Loucy (cell line): ENCODE results near the gene TBL1X.
A peak's percentile ranks its signal among the peaks of the same experiment; 100 is the strongest.

ENCODE experiments used
- H2AFZ ChIP-seq: fragments of 200-600 bp; sonication (generic); 2 replicates; pipeline ENCODE4 v1.6.0; 2016; ENCODE audit warnings: antibody characterized with exemption, mild to moderate bottlenecking, low read length, moderate library complexity
- H3F3A ChIP-seq: fragments of 200-600 bp; 2 replicates; pipeline ENCODE4 v1.6.0; 2016; ENCODE audit warnings: antibody characterized with exemption, low read depth, mild to moderate bottlenecking
- H3K27me3 ChIP-seq: fragments of 200-600 bp; sonication (generic); 2 replicates; pipeline ENCODE4 v1.6.1; 2014; ENCODE audit warnings: low read length, mild to moderate bottlenecking; ENCODE audit not compliant: insufficient read depth, poor library complexity, severe bottlenecking
- H3K36me3 ChIP-seq: fragments of 200-600 bp; sonication (generic); 2 replicates; pipeline ENCODE4 v1.6.1; 2016; ENCODE audit warnings: low read length; ENCODE audit not compliant: insufficient read depth
- H3K4me1 ChIP-seq: fragments of 200-600 bp; sonication (generic); 2 replicates; pipeline ENCODE4 v1.5.1; 2014; ENCODE audit warnings: low read length, mild to moderate bottlenecking; ENCODE audit not compliant: insufficient read depth, poor library complexity, severe bottlenecking
- H3K4me2 ChIP-seq: fragments of 200-600 bp; sonication (generic); 2 replicates; pipeline ENCODE4 v1.6.0; 2014; ENCODE audit warnings: antibody characterized with exemption, low read length, low read depth, mild to moderate bottlenecking; ENCODE audit not compliant: poor library complexity, severe bottlenecking
- H3K4me3 ChIP-seq: fragments of 200-600 bp; sonication (generic); 2 replicates; pipeline ENCODE4 v1.5.1; 2014; ENCODE audit warnings: low read length, mild to moderate bottlenecking, mixed read lengths; ENCODE audit not compliant: poor library complexity, severe bottlenecking
- H3K79me2 ChIP-seq: fragments of 200-600 bp; sonication (generic); 2 replicates; pipeline ENCODE4 v1.6.1; 2014; ENCODE audit warnings: low read length; ENCODE audit not compliant: insufficient read depth
- H3K9ac ChIP-seq: fragments of 200-600 bp; sonication (generic); 2 replicates; pipeline ENCODE4 v1.6.0; 2014; ENCODE audit warnings: mild to moderate bottlenecking, low read depth, low read length, moderate library complexity; ENCODE audit not compliant: poor library complexity, severe bottlenecking
- H3K9me2 ChIP-seq: fragments of 200-600 bp; sonication (generic); replicated peaks from 2 replicates; pipeline ENCODE4 v1.6.1; 2016; ENCODE audit warnings: low read depth, low read length, mixed read lengths
- H3K9me3 ChIP-seq: fragments of 200-600 bp; sonication (generic); 2 replicates; pipeline ENCODE4 v1.6.1; 2014; ENCODE audit warnings: mild to moderate bottlenecking, antibody characterized with exemption, low read length, low read depth; ENCODE audit not compliant: insufficient read depth
- H4K20me1 ChIP-seq: fragments of 200-600 bp; sonication (generic); 2 replicates; pipeline ENCODE4 v1.6.0; 2014; ENCODE audit warnings: antibody characterized with exemption, low read length, mild to moderate bottlenecking; ENCODE audit not compliant: insufficient read depth, poor library complexity, severe bottlenecking
- CTCF ChIP-seq: fragments of 200-600 bp; sonication (generic); conservative IDR thresholded peaks from 2 replicates; pipeline ENCODE4 v1.5.1; 2014; ENCODE audit warnings: mild to moderate bottlenecking, antibody characterized with exemption, low read length
- EZH2phosphoT487 ChIP-seq: fragments of 200-600 bp; IDR thresholded peaks from 2 replicates; pipeline ENCODE4 v1.6.1; 2018; ENCODE audit warnings: antibody characterized with exemption, mild to moderate bottlenecking, moderate library complexity, borderline replicate concordance

Gene TBL1X

GRCh38 chrX:9467146-9467545 is 2.3 kb downstream of the TBL1X start:
- Histone ChIP-seq H3K9me2 (no peaks in the 10 kb centered on the region), H3K36me3 (no peaks in the 10 kb centered on the region), H2AFZ (no peak overlapping the region), H3K4me1 (peaks cover 27% of the 10 kb centered on the region), H3K9ac (no peak overlapping the region), H4K20me1 (peaks cover 13% of the 10 kb centered on the region), H3K4me3 (peak overlapping the region; percentile 76), H3K27me3 (no peaks in the 10 kb centered on the region), H3K79me2 (peaks cover 33% of the 10 kb centered on the region), H3F3A (no peaks in the 10 kb centered on the region), H3K4me2 (peak overlapping the region; percentile 89), H3K9me3 (no peaks in the 10 kb centered on the region)
- TF ChIP-seq CTCF (no peak), EZH2phosphoT487 (no peak)

GRCh38 chrX:9467751-9468150 is 2.9 kb downstream of the TBL1X start:
- H3K27me3 ChIP-seq, result no peaks in the 10 kb centered on the region
- H3F3A ChIP-seq, result no peaks in the 10 kb centered on the region
- no peaks in the 10 kb centered on the region for H3K9me3 ChIP-seq
- no peak overlapping the region for H3K9ac ChIP-seq
- H3K4me3 ChIP-seq, result no peak overlapping the region
- H3K36me3 ChIP-seq, result no peaks in the 10 kb centered on the region
- peak overlapping the region; percentile 89 for H3K4me2 ChIP-seq
- no peak for TF ChIP-seq EZH2phosphoT487
- TF ChIP-seq CTCF, result no peak
- H3K79me2 ChIP-seq, result peaks cover 33% of the 10 kb centered on the region
- H2AFZ ChIP-seq, result no peak overlapping the region
- H4K20me1 ChIP-seq, result peaks cover 13% of the 10 kb centered on the region
- no peaks in the 10 kb centered on the region for H3K9me2 ChIP-seq
- H3K4me1 ChIP-seq, result peaks cover 21% of the 10 kb centered on the region

GRCh38 chrX:9471571-9471985 is 6.7 kb downstream of the TBL1X start:
- no peak overlapping the region for H3K4me3 ChIP-seq

More at GRCh38 chrX:9471571-9471985, 6.7 kb downstream of the TBL1X start:
- no peaks in the 10 kb centered on the region for H3K27me3 ChIP-seq
- H3K79me2 ChIP-seq, result peaks cover 22% of the 10 kb centered on the region
- H3K9me2 ChIP-seq, result no peaks in the 10 kb centered on the region
- no peaks in the 10 kb centered on the region for H3K9me3 ChIP-seq
- H4K20me1 ChIP-seq, result peaks cover 10% of the 10 kb centered on the region
- H3K4me2 ChIP-seq, result no peak overlapping the region
- no peaks in the 10 kb centered on the region for H3F3A ChIP-seq
- no peak overlapping the region for H3K9ac ChIP-seq
- TF ChIP-seq EZH2phosphoT487 (no peak), CTCF (no peak)
- H3K4me1 ChIP-seq, result peaks cover 18% of the 10 kb centered on the region
- H2AFZ ChIP-seq, result no peak overlapping the region
- no peaks in the 10 kb centered on the region for H3K36me3 ChIP-seq
